HEK293 (cell line): Measurements from ENCODE around the gene NFIX.
A peak's percentile ranks its signal among the peaks of the same experiment; 100 is the strongest.

Source experiments
- CTCF ChIA-PET: fragments of 350-600 bp; formaldehyde crosslinking; extraction: SDS; loops from one replicate; lab custom pipeline; 2021; ENCODE audit warnings: antibody characterized with exemption; lab: Yijun Ruan, JAX
- POLR2A ChIA-PET: fragments of 300-600 bp; formaldehyde crosslinking; extraction: SDS; loops from one replicate; lab custom pipeline; 2020; ENCODE audit warnings: antibody characterized with exemption, inconsistent platforms; lab: Yijun Ruan, JAX
- H3K27ac ChIP-seq: fragments of 200-500 bp; sonication (Bioruptor generic); 2 replicates; pipeline ENCODE4 v1.5.1; 2014; ENCODE audit warnings: low read depth, low read length, control low read depth, inconsistent platforms; ENCODE audit errors: extremely low read depth
- H3K36me3 ChIP-seq, 2 experiments: fragments of 200-500 bp in 1 of 2; sonication (Bioruptor generic) in 1 of 2; 1 replicate in 1 of 2; 2 replicates in 1 of 2; pipeline ENCODE4 v1.5.1; 2014 to 2017; ENCODE audit warnings: inconsistent platforms in 2 of 2, low read length in 2 of 2; ENCODE audit not compliant: control insufficient read depth in 2 of 2, insufficient read depth in 1 of 2
- H3K4me1 ChIP-seq: fragments of 200-500 bp; sonication (Bioruptor generic); 2 replicates; pipeline ENCODE4 v1.5.1; 2014; ENCODE audit warnings: mild to moderate bottlenecking, low read length, inconsistent platforms; ENCODE audit not compliant: control insufficient read depth, insufficient read depth
- H3K4me3 ChIP-seq: 2 replicates; pipeline ENCODE4 v1.5.1; 2011; ENCODE audit warnings: low read depth, mild to moderate bottlenecking, control low read depth, low read length, moderate library complexity
- H3K9me3 ChIP-seq: fragments of 200-500 bp; sonication (Bioruptor generic); 2 replicates; pipeline ENCODE4 v1.5.1; 2014; ENCODE audit warnings: low read depth, low read length, inconsistent platforms; ENCODE audit not compliant: control insufficient read depth, insufficient read depth
- GLI2 ChIP-seq: fragments of 450-650 bp; formaldehyde crosslinking; IDR thresholded peaks from 2 replicates; pipeline ENCODE4; 2017; ENCODE audit warnings: missing biosample characterization, missing genetic modification characterization, low read depth, borderline replicate concordance
- ZNF121 ChIP-seq: fragments of 450-650 bp; formaldehyde crosslinking; IDR thresholded peaks from 2 replicates; pipeline ENCODE4 v1.5.1; 2016; ENCODE audit warnings: missing biosample characterization, missing genetic modification characterization
- ZNF2 ChIP-seq: fragments of 450-650 bp; formaldehyde crosslinking; IDR thresholded peaks from 2 replicates; pipeline ENCODE4 v1.5.1; 2016; ENCODE audit warnings: missing biosample characterization, missing genetic modification characterization
- ZNF24 ChIP-seq: fragments of 450-650 bp; formaldehyde crosslinking; IDR thresholded peaks from 2 replicates; pipeline ENCODE4 v1.5.1; 2016; ENCODE audit warnings: missing biosample characterization, missing genetic modification characterization
- ZNF292 ChIP-seq: fragments of 450-650 bp; formaldehyde crosslinking; IDR thresholded peaks from 2 replicates; pipeline ENCODE4 v1.5.1; 2016; ENCODE audit warnings: low read depth, missing biosample characterization, missing genetic modification characterization, borderline replicate concordance
- ZNF335 ChIP-seq: fragments of 450-650 bp; formaldehyde crosslinking; conservative IDR thresholded peaks from 2 replicates; pipeline ENCODE4 v1.5.1; 2016; ENCODE audit warnings: missing biosample characterization, missing genetic modification characterization
- ZNF501 ChIP-seq: fragments of 450-650 bp; formaldehyde crosslinking; IDR thresholded peaks from 2 replicates; pipeline ENCODE4 v1.5.1; 2016; ENCODE audit warnings: missing biosample characterization, missing genetic modification characterization
- ZNF768 ChIP-seq: fragments of 450-650 bp; formaldehyde crosslinking; IDR thresholded peaks from 2 replicates; pipeline ENCODE4 v1.5.1; 2018; ENCODE audit warnings: missing biosample characterization, mild to moderate bottlenecking, missing genetic modification characterization
- TF ChIP-seq, protein P1 (sequence below): fragments of 450-650 bp; formaldehyde crosslinking; IDR thresholded peaks from 2 replicates; pipeline ENCODE4 v1.5.1; 2016; ENCODE audit warnings: missing biosample characterization, missing genetic modification characterization
- TF ChIP-seq, protein P2 (sequence below): IDR thresholded peaks from 2 replicates; pipeline ENCODE4 v1.6.1; 2011; ENCODE audit warnings: mild to moderate bottlenecking, low read depth, low read length, borderline replicate concordance
- TF ChIP-seq, protein P3 (sequence below): fragments of 450-650 bp; IDR thresholded peaks from 2 replicates; pipeline ENCODE4 v1.5.1; 2018; ENCODE audit warnings: missing biosample characterization, missing genetic modification characterization
- TF ChIP-seq, protein P4 (sequence below): fragments of 450-650 bp; formaldehyde crosslinking; IDR thresholded peaks from 2 replicates; pipeline ENCODE4 v1.5.1; 2016; ENCODE audit warnings: missing biosample characterization, missing genetic modification characterization
- TF ChIP-seq, protein P5 (sequence below): fragments of 450-650 bp; formaldehyde crosslinking; IDR thresholded peaks from 2 replicates; pipeline ENCODE4 v1.5.1; 2016; ENCODE audit warnings: missing biosample characterization, missing genetic modification characterization, borderline replicate concordance
- TF ChIP-seq, protein P6 (sequence below): fragments of 450-650 bp; formaldehyde crosslinking; conservative IDR thresholded peaks from 2 replicates; pipeline ENCODE4 v1.5.1; 2016; ENCODE audit warnings: low read depth, missing biosample characterization, missing genetic modification characterization
- TF ChIP-seq, protein P7 (sequence below): fragments of 450-650 bp; formaldehyde crosslinking; IDR thresholded peaks from 2 replicates; pipeline ENCODE4 v1.5.1; 2017; ENCODE audit warnings: missing biosample characterization, missing genetic modification characterization

Gene NFIX

DNA sequence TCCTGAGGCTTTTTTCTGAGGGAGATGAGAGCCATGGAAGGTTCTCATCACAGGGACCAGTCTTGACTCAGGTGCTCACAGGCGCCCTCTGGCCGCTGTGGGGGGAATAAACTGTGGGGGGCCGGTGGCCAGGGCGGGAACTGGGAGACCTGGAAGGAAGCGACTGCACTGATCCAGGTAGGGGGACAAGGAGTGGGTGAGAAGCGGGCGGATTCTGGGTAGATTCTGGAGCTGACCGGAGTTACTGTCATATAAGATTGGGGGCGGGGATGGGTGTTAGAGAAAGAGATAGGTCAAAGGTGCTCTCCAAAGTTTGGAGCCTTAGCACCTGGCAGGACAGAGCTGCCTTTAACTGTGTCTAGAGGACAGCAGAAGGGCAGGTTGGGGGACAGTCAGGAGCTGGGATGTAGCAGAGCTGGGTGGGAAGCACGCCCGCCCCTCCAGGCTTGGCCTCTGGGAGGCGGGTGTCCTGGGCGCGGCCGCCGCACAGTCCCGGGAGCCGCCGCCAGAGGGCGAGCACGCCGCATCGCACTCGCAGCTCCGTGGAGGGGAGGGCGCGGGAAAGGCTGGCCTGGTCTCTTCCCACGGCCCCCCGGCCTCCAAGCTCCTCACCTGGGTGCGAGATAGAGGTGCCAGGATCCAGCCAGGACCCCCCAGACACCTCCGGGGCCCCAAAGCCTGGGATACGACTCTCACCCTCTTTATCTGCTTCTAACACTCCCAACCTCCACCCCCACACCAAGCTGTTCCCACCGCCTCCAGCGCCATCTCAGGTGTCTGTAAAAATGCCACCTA is 30.1 kb upstream of the NFIX start (continued):
- TF ChIP-seq, protein P1, sequence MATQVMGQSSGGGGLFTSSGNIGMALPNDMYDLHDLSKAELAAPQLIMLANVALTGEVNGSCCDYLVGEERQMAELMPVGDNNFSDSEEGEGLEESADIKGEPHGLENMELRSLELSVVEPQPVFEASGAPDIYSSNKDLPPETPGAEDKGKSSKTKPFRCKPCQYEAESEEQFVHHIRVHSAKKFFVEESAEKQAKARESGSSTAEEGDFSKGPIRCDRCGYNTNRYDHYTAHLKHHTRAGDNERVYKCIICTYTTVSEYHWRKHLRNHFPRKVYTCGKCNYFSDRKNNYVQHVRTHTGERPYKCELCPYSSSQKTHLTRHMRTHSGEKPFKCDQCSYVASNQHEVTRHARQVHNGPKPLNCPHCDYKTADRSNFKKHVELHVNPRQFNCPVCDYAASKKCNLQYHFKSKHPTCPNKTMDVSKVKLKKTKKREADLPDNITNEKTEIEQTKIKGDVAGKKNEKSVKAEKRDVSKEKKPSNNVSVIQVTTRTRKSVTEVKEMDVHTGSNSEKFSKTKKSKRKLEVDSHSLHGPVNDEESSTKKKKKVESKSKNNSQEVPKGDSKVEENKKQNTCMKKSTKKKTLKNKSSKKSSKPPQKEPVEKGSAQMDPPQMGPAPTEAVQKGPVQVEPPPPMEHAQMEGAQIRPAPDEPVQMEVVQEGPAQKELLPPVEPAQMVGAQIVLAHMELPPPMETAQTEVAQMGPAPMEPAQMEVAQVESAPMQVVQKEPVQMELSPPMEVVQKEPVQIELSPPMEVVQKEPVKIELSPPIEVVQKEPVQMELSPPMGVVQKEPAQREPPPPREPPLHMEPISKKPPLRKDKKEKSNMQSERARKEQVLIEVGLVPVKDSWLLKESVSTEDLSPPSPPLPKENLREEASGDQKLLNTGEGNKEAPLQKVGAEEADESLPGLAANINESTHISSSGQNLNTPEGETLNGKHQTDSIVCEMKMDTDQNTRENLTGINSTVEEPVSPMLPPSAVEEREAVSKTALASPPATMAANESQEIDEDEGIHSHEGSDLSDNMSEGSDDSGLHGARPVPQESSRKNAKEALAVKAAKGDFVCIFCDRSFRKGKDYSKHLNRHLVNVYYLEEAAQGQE, result no peak
- TF ChIP-seq, protein P2, sequence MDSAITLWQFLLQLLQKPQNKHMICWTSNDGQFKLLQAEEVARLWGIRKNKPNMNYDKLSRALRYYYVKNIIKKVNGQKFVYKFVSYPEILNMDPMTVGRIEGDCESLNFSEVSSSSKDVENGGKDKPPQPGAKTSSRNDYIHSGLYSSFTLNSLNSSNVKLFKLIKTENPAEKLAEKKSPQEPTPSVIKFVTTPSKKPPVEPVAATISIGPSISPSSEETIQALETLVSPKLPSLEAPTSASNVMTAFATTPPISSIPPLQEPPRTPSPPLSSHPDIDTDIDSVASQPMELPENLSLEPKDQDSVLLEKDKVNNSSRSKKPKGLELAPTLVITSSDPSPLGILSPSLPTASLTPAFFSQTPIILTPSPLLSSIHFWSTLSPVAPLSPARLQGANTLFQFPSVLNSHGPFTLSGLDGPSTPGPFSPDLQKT, result no peak
- no peak for TF ChIP-seq GLI2 (tag by site-specific recombination)
- TF ChIP-seq, protein P3, sequence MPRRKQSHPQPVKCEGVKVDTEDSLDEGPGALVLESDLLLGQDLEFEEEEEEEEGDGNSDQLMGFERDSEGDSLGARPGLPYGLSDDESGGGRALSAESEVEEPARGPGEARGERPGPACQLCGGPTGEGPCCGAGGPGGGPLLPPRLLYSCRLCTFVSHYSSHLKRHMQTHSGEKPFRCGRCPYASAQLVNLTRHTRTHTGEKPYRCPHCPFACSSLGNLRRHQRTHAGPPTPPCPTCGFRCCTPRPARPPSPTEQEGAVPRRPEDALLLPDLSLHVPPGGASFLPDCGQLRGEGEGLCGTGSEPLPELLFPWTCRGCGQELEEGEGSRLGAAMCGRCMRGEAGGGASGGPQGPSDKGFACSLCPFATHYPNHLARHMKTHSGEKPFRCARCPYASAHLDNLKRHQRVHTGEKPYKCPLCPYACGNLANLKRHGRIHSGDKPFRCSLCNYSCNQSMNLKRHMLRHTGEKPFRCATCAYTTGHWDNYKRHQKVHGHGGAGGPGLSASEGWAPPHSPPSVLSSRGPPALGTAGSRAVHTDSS, result no peak
- TF ChIP-seq ZNF501 (tag by site-specific recombination), result peak; percentile 59; the same call in 1 of the 2 replicates
- TF ChIP-seq, protein P4, sequence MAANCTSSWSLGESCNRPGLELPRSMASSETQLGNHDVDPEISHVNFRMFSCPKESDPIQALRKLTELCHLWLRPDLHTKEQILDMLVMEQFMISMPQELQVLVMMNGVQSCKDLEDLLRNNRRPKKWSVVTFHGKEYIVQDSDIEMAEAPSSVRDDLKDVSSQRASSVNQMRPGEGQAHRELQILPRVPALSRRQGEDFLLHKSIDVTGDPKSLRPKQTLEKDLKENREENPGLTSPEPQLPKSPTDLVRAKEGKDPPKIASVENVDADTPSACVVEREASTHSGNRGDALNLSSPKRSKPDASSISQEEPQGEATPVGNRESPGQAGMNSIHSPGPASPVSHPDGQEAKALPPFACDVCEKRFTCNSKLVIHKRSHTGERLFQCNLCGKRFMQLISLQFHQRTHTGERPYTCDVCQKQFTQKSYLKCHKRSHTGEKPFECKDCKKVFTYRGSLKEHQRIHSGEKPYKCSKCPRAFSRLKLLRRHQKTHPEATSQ (tag by site-specific recombination), result peak; percentile 68; the same call in 1 of the 2 replicates

DNA sequence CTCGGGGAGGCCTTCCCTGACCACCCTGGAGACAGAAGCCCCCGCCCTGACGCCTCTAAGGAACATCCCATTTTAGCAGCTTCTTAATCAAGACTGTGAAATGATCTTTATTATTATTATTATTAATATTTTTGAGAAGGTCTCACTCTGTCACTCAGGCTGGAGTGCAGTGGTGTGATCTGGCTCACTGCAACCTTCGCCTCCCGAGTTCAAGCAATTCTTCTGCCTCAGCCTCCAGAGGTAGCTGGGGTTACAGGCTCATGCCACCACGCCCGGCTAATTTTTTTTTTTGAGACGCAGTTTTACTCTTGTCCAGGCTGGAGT is 29.5 kb upstream of the NFIX start:
- Histone ChIP-seq H3K4me3 (no peak overlapping the region), H3K27ac (no peak overlapping the region), H3K36me3 (no peaks in the 10 kb centered on the region), H3K9me3 (no peaks in the 10 kb centered on the region), H3K4me1 (no peaks in the 10 kb centered on the region)
- ChIA-PET POLR2A (interaction anchor here (0.7 to 1.5 kb wide), 13 partner anchors 9 to 187 kb away, joined by 3 to 7 read pairs (median 5); partner anchors contain the start of genes CALR, FARSA, NACC1 and RAD23A), CTCF (interaction anchor here (0.6 to 3.5 kb wide), 89 partner anchors 7 to 1596 kb away, joined by 3 to 71 read pairs (median 5); partner anchors contain the start of genes CALR, DNASE2, FARSA and GADD45GIP1)
- TF ChIP-seq, protein P5, sequence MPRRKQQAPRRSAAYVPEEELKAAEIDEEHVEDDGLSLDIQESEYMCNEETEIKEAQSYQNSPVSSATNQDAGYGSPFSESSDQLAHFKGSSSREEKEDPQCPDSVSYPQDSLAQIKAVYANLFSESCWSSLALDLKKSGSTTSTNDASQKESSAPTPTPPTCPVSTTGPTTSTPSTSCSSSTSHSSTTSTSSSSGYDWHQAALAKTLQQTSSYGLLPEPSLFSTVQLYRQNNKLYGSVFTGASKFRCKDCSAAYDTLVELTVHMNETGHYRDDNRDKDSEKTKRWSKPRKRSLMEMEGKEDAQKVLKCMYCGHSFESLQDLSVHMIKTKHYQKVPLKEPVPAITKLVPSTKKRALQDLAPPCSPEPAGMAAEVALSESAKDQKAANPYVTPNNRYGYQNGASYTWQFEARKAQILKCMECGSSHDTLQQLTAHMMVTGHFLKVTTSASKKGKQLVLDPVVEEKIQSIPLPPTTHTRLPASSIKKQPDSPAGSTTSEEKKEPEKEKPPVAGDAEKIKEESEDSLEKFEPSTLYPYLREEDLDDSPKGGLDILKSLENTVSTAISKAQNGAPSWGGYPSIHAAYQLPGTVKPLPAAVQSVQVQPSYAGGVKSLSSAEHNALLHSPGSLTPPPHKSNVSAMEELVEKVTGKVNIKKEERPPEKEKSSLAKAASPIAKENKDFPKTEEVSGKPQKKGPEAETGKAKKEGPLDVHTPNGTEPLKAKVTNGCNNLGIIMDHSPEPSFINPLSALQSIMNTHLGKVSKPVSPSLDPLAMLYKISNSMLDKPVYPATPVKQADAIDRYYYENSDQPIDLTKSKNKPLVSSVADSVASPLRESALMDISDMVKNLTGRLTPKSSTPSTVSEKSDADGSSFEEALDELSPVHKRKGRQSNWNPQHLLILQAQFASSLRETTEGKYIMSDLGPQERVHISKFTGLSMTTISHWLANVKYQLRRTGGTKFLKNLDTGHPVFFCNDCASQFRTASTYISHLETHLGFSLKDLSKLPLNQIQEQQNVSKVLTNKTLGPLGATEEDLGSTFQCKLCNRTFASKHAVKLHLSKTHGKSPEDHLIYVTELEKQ, result no peak
- TF ChIP-seq, protein P6, sequence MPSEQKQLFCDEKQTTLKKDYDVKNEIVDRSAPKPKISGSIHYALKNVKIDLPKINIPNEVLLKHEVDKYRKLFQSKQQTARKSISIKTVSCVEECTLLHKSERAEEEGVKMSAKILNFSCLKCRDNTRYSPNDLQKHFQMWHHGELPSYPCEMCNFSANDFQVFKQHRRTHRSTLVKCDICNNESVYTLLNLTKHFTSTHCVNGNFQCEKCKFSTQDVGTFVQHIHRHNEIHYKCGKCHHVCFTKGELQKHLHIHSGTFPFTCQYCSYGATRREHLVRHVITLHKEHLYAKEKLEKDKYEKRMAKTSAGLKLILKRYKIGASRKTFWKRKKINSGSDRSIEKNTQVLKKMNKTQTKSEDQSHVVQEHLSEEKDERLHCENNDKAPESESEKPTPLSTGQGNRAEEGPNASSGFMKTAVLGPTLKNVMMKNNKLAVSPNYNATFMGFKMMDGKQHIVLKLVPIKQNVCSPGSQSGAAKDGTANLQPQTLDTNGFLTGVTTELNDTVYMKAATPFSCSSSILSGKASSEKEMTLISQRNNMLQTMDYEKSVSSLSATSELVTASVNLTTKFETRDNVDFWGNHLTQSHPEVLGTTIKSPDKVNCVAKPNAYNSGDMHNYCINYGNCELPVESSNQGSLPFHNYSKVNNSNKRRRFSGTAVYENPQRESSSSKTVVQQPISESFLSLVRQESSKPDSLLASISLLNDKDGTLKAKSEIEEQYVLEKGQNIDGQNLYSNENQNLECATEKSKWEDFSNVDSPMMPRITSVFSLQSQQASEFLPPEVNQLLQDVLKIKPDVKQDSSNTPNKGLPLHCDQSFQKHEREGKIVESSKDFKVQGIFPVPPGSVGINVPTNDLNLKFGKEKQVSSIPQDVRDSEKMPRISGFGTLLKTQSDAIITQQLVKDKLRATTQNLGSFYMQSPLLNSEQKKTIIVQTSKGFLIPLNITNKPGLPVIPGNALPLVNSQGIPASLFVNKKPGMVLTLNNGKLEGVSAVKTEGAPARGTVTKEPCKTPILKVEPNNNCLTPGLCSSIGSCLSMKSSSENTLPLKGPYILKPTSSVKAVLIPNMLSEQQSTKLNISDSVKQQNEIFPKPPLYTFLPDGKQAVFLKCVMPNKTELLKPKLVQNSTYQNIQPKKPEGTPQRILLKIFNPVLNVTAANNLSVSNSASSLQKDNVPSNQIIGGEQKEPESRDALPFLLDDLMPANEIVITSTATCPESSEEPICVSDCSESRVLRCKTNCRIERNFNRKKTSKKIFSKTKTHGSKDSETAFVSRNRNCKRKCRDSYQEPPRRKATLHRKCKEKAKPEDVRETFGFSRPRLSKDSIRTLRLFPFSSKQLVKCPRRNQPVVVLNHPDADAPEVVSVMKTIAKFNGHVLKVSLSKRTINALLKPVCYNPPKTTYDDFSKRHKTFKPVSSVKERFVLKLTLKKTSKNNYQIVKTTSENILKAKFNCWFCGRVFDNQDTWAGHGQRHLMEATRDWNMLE, result no peak
- TF ChIP-seq ZNF335 (tag by site-specific recombination) (peak; percentile 10), ZNF768 (tag by site-specific recombination) (0 out of 2 replicates have a peak, but pooled peaks have one; percentile 0), ZNF292 (tag by site-specific recombination) (no peak), ZNF24 (tag by site-specific recombination) (no peak), ZNF2 (tag by site-specific recombination) (no peak), ZNF121 (tag by site-specific recombination) (no peak)
- TF ChIP-seq, protein P7, sequence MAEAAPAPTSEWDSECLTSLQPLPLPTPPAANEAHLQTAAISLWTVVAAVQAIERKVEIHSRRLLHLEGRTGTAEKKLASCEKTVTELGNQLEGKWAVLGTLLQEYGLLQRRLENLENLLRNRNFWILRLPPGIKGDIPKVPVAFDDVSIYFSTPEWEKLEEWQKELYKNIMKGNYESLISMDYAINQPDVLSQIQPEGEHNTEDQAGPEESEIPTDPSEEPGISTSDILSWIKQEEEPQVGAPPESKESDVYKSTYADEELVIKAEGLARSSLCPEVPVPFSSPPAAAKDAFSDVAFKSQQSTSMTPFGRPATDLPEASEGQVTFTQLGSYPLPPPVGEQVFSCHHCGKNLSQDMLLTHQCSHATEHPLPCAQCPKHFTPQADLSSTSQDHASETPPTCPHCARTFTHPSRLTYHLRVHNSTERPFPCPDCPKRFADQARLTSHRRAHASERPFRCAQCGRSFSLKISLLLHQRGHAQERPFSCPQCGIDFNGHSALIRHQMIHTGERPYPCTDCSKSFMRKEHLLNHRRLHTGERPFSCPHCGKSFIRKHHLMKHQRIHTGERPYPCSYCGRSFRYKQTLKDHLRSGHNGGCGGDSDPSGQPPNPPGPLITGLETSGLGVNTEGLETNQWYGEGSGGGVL, result no peak
